HepG2 (cell line): Measurements from ENCODE around the gene WDR41. TPM values are rescaled to one million over a fixed set of nuclear protein-coding genes. Genes with fewer than 3 reads are reported as not detected.

Source experiments
- ATAC-seq: fragments of 200-7000 bp; cut with Tn5 transposase; 3 replicates; pipeline ENCODE4 v1.9.1; 2020; ENCODE audit warnings: mild to moderate bottlenecking, moderate library complexity
- BruUV-seq: library from RNA; stranded (reverse); fragments of 400-500 nt; replicated peaks from 2 replicates; lab custom pipeline; 2021; lab: Mats Ljungman, UMichigan
- CTCF ChIA-PET: fragments of 300-600 bp; formaldehyde crosslinking; extraction: SDS; loops from one replicate; lab custom pipeline; 2021; ENCODE audit warnings: low total read pairs, inconsistent platforms, low intra/inter-chr PET ratio; lab: Yijun Ruan, JAX
- POLR2A ChIA-PET: fragments of 350-600 bp; sonication (Branson Sonifier 250); formaldehyde crosslinking; loops from one replicate; lab custom pipeline; 2020; ENCODE audit warnings: antibody characterized with exemption, inconsistent platforms; lab: Yijun Ruan, JAX
- DNase-seq: peaks from one replicate; pipeline ENCODE4 v3.0.0-alpha.2; 2015; ENCODE audit warnings: low spot score
- FAIRE-seq: peaks from 3 replicates; lab custom pipeline; 2011; peaks lifted over from hg19 to GRCh38; lab: Jason Lieb, UNC
- H2AFZ ChIP-seq: one replicate; pipeline ENCODE4 v1.6.1; 2011; ENCODE audit warnings: low read length, inconsistent platforms
- H3K27ac ChIP-seq: fragments of 300-600 bp; 3 replicates; pipeline ENCODE4 v1.8.0; 2011; ENCODE audit warnings: mixed run types, mild to moderate bottlenecking, mixed read lengths, low read length, inconsistent platforms; ENCODE audit not compliant: insufficient read depth; ENCODE audit errors: extremely low read length
- H3K27me3 ChIP-seq, 2 experiments: fragments of 200-600 bp in 1 of 2; 2 replicates in 1 of 2; 3 replicates in 1 of 2; pipeline versions ENCODE4 v1.6.0 to v1.8.0; 2011; ENCODE audit warnings: low read length in 2 of 2, mild to moderate bottlenecking in 2 of 2, moderate library complexity in 2 of 2, inconsistent platforms in 1 of 2; ENCODE audit not compliant: insufficient read depth in 2 of 2, control insufficient read depth in 1 of 2
- H3K36me3 ChIP-seq, 2 experiments: fragments of 200-600 bp in 1 of 2; replicated peaks in 1 of 2; 2 replicates in 1 of 2; 3 replicates in 1 of 2; pipeline versions ENCODE4 v1.5.1 to v1.8.0; 2011; ENCODE audit warnings: low read length in 2 of 2, inconsistent platforms in 1 of 2; ENCODE audit not compliant: insufficient read depth in 2 of 2, control insufficient read depth in 1 of 2
- H3K4me1 ChIP-seq: 2 replicates; pipeline ENCODE4 v1.5.1; 2012; ENCODE audit warnings: low read length, inconsistent platforms; ENCODE audit not compliant: insufficient read depth
- H3K4me2 ChIP-seq: 2 replicates; pipeline ENCODE4 v1.6.0; 2011; ENCODE audit warnings: low read depth, low read length, inconsistent platforms
- H3K4me3 ChIP-seq, 3 experiments: fragments of 200-600 bp in 1 of 3; sonication (generic), shearing (Covaris generic) in 1 of 3; replicated peaks in 1 of 3; 2 replicates each; pipeline ENCODE4 v1.5.1; 2011 to 2016; ENCODE audit warnings: low read length in 3 of 3, inconsistent platforms in 2 of 3, low read depth in 2 of 3, mild to moderate bottlenecking in 2 of 3, control low read depth in 1 of 3, mixed read lengths in 1 of 3; ENCODE audit not compliant: insufficient read depth in 1 of 3
- H3K79me2 ChIP-seq: one replicate; pipeline ENCODE4 v1.6.1; 2011; ENCODE audit warnings: low read length, inconsistent platforms; ENCODE audit not compliant: insufficient read depth
- H3K9ac ChIP-seq: 2 replicates; pipeline ENCODE4 v1.6.0; 2011; ENCODE audit warnings: mild to moderate bottlenecking, low read depth, low read length, inconsistent platforms; ENCODE audit not compliant: insufficient read depth
- H3K9me3 ChIP-seq: 2 replicates; pipeline ENCODE4 v1.5.1; 2012; ENCODE audit warnings: mild to moderate bottlenecking, low read length
- H4K20me1 ChIP-seq: 2 replicates; pipeline ENCODE4 v1.6.0; 2011; ENCODE audit warnings: inconsistent platforms, mild to moderate bottlenecking, low read length, moderate library complexity; ENCODE audit not compliant: insufficient read depth
- BRCA1 ChIP-seq: sonication (generic); formaldehyde crosslinking; IDR thresholded peaks from 2 replicates; pipeline ENCODE4 v1.4.0; 2020; ENCODE audit warnings: missing genetic modification reagents
- ERF ChIP-seq: IDR thresholded peaks from 2 replicates; pipeline ENCODE4 v1.6.1; 2018; ENCODE audit warnings: missing biosample characterization, missing genetic modification reagents
- FOXP1 ChIP-seq, 2 experiments: fragments of 450-650 bp in 1 of 2; IDR thresholded peaks; 2 replicates each; pipeline ENCODE4 v1.6.1; 2017 to 2018; ENCODE audit warnings: antibody characterized with exemption in 1 of 2
- GATAD1 ChIP-seq: IDR thresholded peaks from 2 replicates; pipeline ENCODE4 v1.6.1; 2016; ENCODE audit warnings: missing genetic modification reagents, missing compliant biosample characterization
- HOXA9 ChIP-seq: sonication (generic); formaldehyde crosslinking; IDR thresholded peaks from 2 replicates; pipeline ENCODE4 v1.8.1; 2022; ENCODE audit warnings: missing genetic modification reagents, mild to moderate bottlenecking, moderate library complexity, borderline replicate concordance
- KAT2B ChIP-seq: fragments of 150-350 bp; IDR thresholded peaks from 2 replicates; pipeline ENCODE4 v1.6.1; 2014; ENCODE audit warnings: low read depth, low read length, borderline replicate concordance
- KDM5B ChIP-seq: sonication (generic); formaldehyde crosslinking; IDR thresholded peaks from 2 replicates; pipeline ENCODE4 v1.4.0; 2020; ENCODE audit warnings: missing genetic modification reagents, mild to moderate bottlenecking, borderline replicate concordance
- MAFG ChIP-seq: sonication (generic); formaldehyde crosslinking; IDR thresholded peaks from 2 replicates; pipeline ENCODE4 v1.5.1; 2020; ENCODE audit warnings: mild to moderate bottlenecking, missing genetic modification reagents
- MYNN ChIP-seq: sonication (generic); formaldehyde crosslinking; IDR thresholded peaks from 2 replicates; pipeline ENCODE4 v1.4.0; 2020; ENCODE audit warnings: mild to moderate bottlenecking, low read depth, missing genetic modification reagents
- PAX8 ChIP-seq: sonication (generic); formaldehyde crosslinking; IDR thresholded peaks from 2 replicates; pipeline ENCODE4 v1.8.0; 2022; ENCODE audit warnings: mild to moderate bottlenecking, missing genetic modification reagents, borderline replicate concordance
- ZBTB1 ChIP-seq: sonication (generic); formaldehyde crosslinking; IDR thresholded peaks from 2 replicates; pipeline ENCODE4 v1.4.0; 2020; ENCODE audit warnings: missing genetic modification reagents, borderline replicate concordance
- ZBTB20 ChIP-seq: sonication (generic); formaldehyde crosslinking; IDR thresholded peaks from 2 replicates; pipeline ENCODE4 v1.8.1; 2023; ENCODE audit warnings: missing genetic modification reagents, low read depth, mild to moderate bottlenecking, borderline replicate concordance
- ZNF557 ChIP-seq: sonication (generic); formaldehyde crosslinking; IDR thresholded peaks from 2 replicates; pipeline ENCODE4 v1.4.0; 2020; ENCODE audit warnings: missing genetic modification reagents
- ZNF678 ChIP-seq: sonication (generic); formaldehyde crosslinking; IDR thresholded peaks from 2 replicates; pipeline ENCODE4 v1.4.0; 2020; ENCODE audit warnings: mild to moderate bottlenecking, missing genetic modification reagents
- ZNF713 ChIP-seq: sonication (generic); formaldehyde crosslinking; IDR thresholded peaks from 2 replicates; pipeline ENCODE4 v1.4.0; 2020; ENCODE audit warnings: mild to moderate bottlenecking, missing genetic modification reagents
- ZSCAN31 ChIP-seq: sonication (generic); formaldehyde crosslinking; IDR thresholded peaks from 2 replicates; pipeline ENCODE4 v1.5.0; 2020; ENCODE audit warnings: low read depth, mild to moderate bottlenecking, missing genetic modification reagents
- WGBS: methylation state at CpG from one replicate; pipeline ENCODE4 v1.1.6; 2017; ENCODE audit warnings: low lambda C conversion rate; 5-methylcytosine and 5-hydroxymethylcytosine counted together
- in situ Hi-C: cut with HindIII; loops from 2 replicates; pipeline ENCODE4 v1.10.0; 2017; ENCODE audit warnings: low pct_unique_long_range_greater_than_20kb; ENCODE audit not compliant: extremely low pct_ligation_motif_present
- intact Hi-C: fragments of 100-400 bp; cut with micrococcal nuclease; formaldehyde crosslinking; loops from one replicate; pipeline ENCODE4 v1.10.0; 2022; ENCODE audit not compliant: unreplicated experiment
- polyA plus RNA-seq, 8 experiments: library from polyadenylated mRNA; depleted of rRNA in 3 of 8; stranded (reverse) in 7 of 8; unstranded in 1 of 8; fragments of >200 nt; fragmentation: Illumina TruSeq in 4 of 8; extraction: Trizol in 4 of 8; gene quantifications; 2 replicates each; pipeline versions ENCODE4 v1.2.1 to v1.2.3, GENCODE V29; 2011 to 2016; ENCODE audit warnings: low read depth in 4 of 8, missing spikeins in 1 of 8, mixed read lengths in 1 of 8; ENCODE audit not compliant: insufficient read depth in 1 of 8
- total RNA-seq, 5 experiments: library from RNA; depleted of rRNA; stranded (reverse); fragments of >200 nt; fragmentation: Illumina TruSeq; extraction: Trizol; gene quantifications; 2 replicates each; pipeline ENCODE4 v1.2.3, GENCODE V29; 2016; ENCODE audit warnings: low read depth in 1 of 5
- TF ChIP-seq, protein P1 (sequence below): sonication (generic); formaldehyde crosslinking; IDR thresholded peaks from 2 replicates; pipeline ENCODE4 v1.5.0; 2020; ENCODE audit warnings: mild to moderate bottlenecking, missing genetic modification reagents
- TF ChIP-seq, protein P2 (sequence below): sonication (generic); formaldehyde crosslinking; IDR thresholded peaks from 2 replicates; pipeline ENCODE4 v1.4.0; 2020; ENCODE audit warnings: mild to moderate bottlenecking, missing genetic modification reagents

The WDR41 gene
- total and polyA plus RNA-seq, 2 of the 13 experiments (the other 11 are each of a cell fraction or from before 2014, with no cell fraction given) = 18.9 to 39.3 TPM

DNA sequence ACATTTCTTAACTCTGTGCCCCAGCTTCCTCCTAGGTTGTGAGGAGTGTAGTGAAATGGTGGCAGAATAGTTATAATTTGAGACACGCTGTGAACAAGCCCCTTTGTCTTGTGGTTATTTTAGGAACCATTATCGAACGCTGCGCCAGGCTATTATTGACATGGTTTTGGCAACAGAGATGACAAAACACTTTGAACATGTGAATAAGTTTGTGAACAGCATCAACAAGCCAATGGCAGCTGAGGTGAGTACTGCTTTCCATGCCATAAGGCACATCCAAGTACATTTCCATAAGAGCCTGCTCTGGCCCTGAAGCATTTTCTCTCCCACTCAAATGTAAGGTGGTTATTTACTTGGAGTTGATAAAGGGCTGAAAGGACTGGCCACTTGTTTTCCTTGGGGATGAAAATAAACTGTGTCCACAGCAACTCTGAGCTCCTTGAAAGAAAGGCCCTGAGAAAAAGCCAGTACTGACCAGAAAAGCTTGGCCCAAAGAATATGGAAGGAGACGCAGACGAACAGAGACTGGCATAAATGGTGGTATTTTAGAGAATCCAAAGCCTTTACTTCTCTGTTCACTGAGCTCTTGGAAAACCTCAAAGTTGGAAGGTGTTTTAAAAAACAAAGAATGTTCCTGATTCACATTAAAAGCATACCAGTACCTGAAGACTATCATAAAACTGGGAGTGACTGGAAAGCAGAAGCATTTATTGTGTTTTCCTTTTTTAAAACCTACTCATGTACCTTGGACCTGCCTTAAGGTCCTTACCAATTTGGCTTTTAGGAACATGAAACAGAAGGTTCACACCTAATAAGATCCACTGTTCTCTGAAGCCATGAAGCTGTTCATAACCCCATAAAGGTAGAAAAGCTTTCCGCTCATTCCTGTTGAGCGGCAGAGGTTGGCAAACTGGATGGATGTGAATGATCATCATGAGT, 72.2 kb downstream of the WDR41 start:
- Histone ChIP-seq H3K4me3 (no peak overlapping the region), H3K27me3 (no peaks in the 10 kb centered on the region), H3K4me2 (no peak overlapping the region), H3K79me2 (no peaks in the 10 kb centered on the region), H3K9ac (no peak overlapping the region), H2AFZ (no peak overlapping the region), H3K9me3 (no peaks in the 10 kb centered on the region), H4K20me1 (no peaks in the 10 kb centered on the region), H3K27ac (no peak overlapping the region), H3K36me3 (no peaks in the 10 kb centered on the region), H3K4me1 (peaks cover 15% of the 10 kb centered on the region; the same call in 1 of the 2 replicates)
- in situ Hi-C loops = no loop called here
- ATAC-seq (no peak), DNase-seq (no peak), FAIRE-seq (no peak)
- BruUV-seq = no TSS peak
- ChIA-PET CTCF (no interaction called here), POLR2A (no interaction called here)
- 94% methylated on average over 8 of the region's 8 CpGs for WGBS
- intact Hi-C loops = no loop called here
- TF ChIP-seq ZBTB1 = no peak
- TF ChIP-seq GATAD1 = no peak
- TF ChIP-seq ZSCAN31 = no peak
- no peak for TF ChIP-seq FOXP1 (IDR thresholded peaks at IDR 0.05)
- TF ChIP-seq FOXP1 (CRISPR knock-in tag; IDR thresholded peaks at IDR 0.05) = no peak
- no peak for TF ChIP-seq BRCA1
- TF ChIP-seq ZNF557 (CRISPR knock-in tag) = no peak
- TF ChIP-seq KAT2B = no peak
- TF ChIP-seq ZNF678 = no peak
- TF ChIP-seq MAFG (CRISPR knock-in tag) = no peak
- no peak for TF ChIP-seq HOXA9 (CRISPR knock-in tag)
- no peak for TF ChIP-seq MYNN (CRISPR knock-in tag)
- TF ChIP-seq ZBTB20 (CRISPR knock-in tag) = no peak
- TF ChIP-seq KDM5B (CRISPR knock-in tag) = no peak
- no peak for TF ChIP-seq PAX8 (CRISPR knock-in tag)
- TF ChIP-seq ZNF713 (CRISPR knock-in tag) = no peak
- TF ChIP-seq ERF (CRISPR knock-in tag) = no peak
- TF ChIP-seq, protein P1, sequence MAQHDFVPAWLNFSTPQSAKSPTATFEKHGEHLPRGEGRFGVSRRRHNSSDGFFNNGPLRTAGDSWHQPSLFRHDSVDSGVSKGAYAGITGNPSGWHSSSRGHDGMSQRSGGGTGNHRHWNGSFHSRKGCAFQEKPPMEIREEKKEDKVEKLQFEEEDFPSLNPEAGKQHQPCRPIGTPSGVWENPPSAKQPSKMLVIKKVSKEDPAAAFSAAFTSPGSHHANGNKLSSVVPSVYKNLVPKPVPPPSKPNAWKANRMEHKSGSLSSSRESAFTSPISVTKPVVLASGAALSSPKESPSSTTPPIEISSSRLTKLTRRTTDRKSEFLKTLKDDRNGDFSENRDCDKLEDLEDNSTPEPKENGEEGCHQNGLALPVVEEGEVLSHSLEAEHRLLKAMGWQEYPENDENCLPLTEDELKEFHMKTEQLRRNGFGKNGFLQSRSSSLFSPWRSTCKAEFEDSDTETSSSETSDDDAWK (CRISPR knock-in tag) = no peak
- TF ChIP-seq, protein P2, sequence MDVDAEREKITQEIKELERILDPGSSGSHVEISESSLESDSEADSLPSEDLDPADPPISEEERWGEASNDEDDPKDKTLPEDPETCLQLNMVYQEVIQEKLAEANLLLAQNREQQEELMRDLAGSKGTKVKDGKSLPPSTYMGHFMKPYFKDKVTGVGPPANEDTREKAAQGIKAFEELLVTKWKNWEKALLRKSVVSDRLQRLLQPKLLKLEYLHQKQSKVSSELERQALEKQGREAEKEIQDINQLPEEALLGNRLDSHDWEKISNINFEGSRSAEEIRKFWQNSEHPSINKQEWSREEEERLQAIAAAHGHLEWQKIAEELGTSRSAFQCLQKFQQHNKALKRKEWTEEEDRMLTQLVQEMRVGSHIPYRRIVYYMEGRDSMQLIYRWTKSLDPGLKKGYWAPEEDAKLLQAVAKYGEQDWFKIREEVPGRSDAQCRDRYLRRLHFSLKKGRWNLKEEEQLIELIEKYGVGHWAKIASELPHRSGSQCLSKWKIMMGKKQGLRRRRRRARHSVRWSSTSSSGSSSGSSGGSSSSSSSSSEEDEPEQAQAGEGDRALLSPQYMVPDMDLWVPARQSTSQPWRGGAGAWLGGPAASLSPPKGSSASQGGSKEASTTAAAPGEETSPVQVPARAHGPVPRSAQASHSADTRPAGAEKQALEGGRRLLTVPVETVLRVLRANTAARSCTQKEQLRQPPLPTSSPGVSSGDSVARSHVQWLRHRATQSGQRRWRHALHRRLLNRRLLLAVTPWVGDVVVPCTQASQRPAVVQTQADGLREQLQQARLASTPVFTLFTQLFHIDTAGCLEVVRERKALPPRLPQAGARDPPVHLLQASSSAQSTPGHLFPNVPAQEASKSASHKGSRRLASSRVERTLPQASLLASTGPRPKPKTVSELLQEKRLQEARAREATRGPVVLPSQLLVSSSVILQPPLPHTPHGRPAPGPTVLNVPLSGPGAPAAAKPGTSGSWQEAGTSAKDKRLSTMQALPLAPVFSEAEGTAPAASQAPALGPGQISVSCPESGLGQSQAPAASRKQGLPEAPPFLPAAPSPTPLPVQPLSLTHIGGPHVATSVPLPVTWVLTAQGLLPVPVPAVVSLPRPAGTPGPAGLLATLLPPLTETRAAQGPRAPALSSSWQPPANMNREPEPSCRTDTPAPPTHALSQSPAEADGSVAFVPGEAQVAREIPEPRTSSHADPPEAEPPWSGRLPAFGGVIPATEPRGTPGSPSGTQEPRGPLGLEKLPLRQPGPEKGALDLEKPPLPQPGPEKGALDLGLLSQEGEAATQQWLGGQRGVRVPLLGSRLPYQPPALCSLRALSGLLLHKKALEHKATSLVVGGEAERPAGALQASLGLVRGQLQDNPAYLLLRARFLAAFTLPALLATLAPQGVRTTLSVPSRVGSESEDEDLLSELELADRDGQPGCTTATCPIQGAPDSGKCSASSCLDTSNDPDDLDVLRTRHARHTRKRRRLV = no peak
